ENCODE data around the gene MRO. TPM values are rescaled to one million over a fixed set of nuclear protein-coding genes. Genes with fewer than 3 reads are reported as not detected.

Gene MRO
- total RNA-seq, 1 donor from 2014 or later, result 0.18 TPM

- TF ChIP-seq EZH2 (IDR thresholded peaks at IDR 0.05; ENCODE audit: insufficient read depth, low read length) (no peak), CTCF (IDR thresholded peaks at IDR 0.05; ENCODE audit: insufficient read depth, low read depth, low read length) (no peak)
- H3K9ac ChIP-seq (ENCODE audit: low read length), result no peak overlapping the region
- H3K9me3 ChIP-seq (ENCODE audit: insufficient read depth, low read depth, low read length), result no peaks in the 10 kb centered on the region
- no peaks in the 10 kb centered on the region for H3K27me3 ChIP-seq (ENCODE audit: insufficient read depth, low read length)
- H3K4me3 ChIP-seq (ENCODE audit: insufficient read depth, low read depth, low read length), result no peak overlapping the region
- no peaks in the 10 kb centered on the region for H3K9me3 Mint-ChIP-seq (ENCODE audit: unreplicated experiment)
- DNase-seq (ENCODE audit: low read depth), result peak; percentile 25
- H3K79me2 ChIP-seq (ENCODE audit: insufficient read depth, low read length), result no peaks in the 10 kb centered on the region
- H3K4me2 ChIP-seq (ENCODE audit: low read length), result no peak overlapping the region
- H3K27ac Mint-ChIP-seq (ENCODE audit: unreplicated experiment), result no peak overlapping the region
- no peaks in the 10 kb centered on the region for H4K20me1 ChIP-seq (ENCODE audit: insufficient read depth, low read length)
- H3K36me3 Mint-ChIP-seq (ENCODE audit: low read depth, unreplicated experiment), result no peaks in the 10 kb centered on the region
- H3K36me3 ChIP-seq (ENCODE audit: insufficient read depth, low read length), result no peaks in the 10 kb centered on the region
- H3K27ac ChIP-seq (ENCODE audit: low read depth, low read length), result no peak overlapping the region
- FAIRE-seq, result no peak
- no peaks in the 10 kb centered on the region for H3K4me1 Mint-ChIP-seq (ENCODE audit: low read depth, unreplicated experiment)
- H2AFZ ChIP-seq (ENCODE audit: low read depth, low read length), result no peak overlapping the region
- H3K4me1 ChIP-seq (ENCODE audit: insufficient read depth, low read length), result peaks cover 11% of the 10 kb centered on the region
- H3K4me3 Mint-ChIP-seq (ENCODE audit: unreplicated experiment), result no peak overlapping the region
- H3K27me3 Mint-ChIP-seq (ENCODE audit: low read depth, unreplicated experiment), result no peaks in the 10 kb centered on the region
These were observed 3.2 kb downstream of the MRO start for GRCh38 chr18:50816419-50817166.

GRCh38 chr18:50814395-50814794 is 5.4 kb downstream of the MRO start:
- Mint-ChIP-seq H3K36me3 (ENCODE audit: low read depth, unreplicated experiment) (no peaks in the 10 kb centered on the region), H3K27ac (ENCODE audit: unreplicated experiment) (no peak overlapping the region), H3K27me3 (ENCODE audit: low read depth, unreplicated experiment) (no peaks in the 10 kb centered on the region), H3K4me1 (ENCODE audit: low read depth, unreplicated experiment) (no peaks in the 10 kb centered on the region), H3K9me3 (ENCODE audit: unreplicated experiment) (no peaks in the 10 kb centered on the region), H3K4me3 (ENCODE audit: unreplicated experiment) (no peak overlapping the region)
- H4K20me1 ChIP-seq (ENCODE audit: insufficient read depth, low read length), result no peaks in the 10 kb centered on the region
- no peaks in the 10 kb centered on the region for H3K79me2 ChIP-seq (ENCODE audit: insufficient read depth, low read length)
- no peak overlapping the region for H2AFZ ChIP-seq (ENCODE audit: low read depth, low read length)
- no peak overlapping the region for H3K4me3 ChIP-seq (ENCODE audit: insufficient read depth, low read depth, low read length)
- no peaks in the 10 kb centered on the region for H3K9me3 ChIP-seq (ENCODE audit: insufficient read depth, low read depth, low read length)
- H3K36me3 ChIP-seq (ENCODE audit: insufficient read depth, low read length), result no peaks in the 10 kb centered on the region
- H3K4me1 ChIP-seq (ENCODE audit: insufficient read depth, low read length), result peaks cover 3% of the 10 kb centered on the region
- DNase-seq (ENCODE audit: low read depth) (no peak), FAIRE-seq (no peak)
- TF ChIP-seq CTCF (IDR thresholded peaks at IDR 0.05; ENCODE audit: insufficient read depth, low read depth, low read length) (no peak), EZH2 (IDR thresholded peaks at IDR 0.05; ENCODE audit: insufficient read depth, low read length) (no peak)
- no peak overlapping the region for H3K9ac ChIP-seq (ENCODE audit: low read length)
- no peak overlapping the region for H3K4me2 ChIP-seq (ENCODE audit: low read length)
- H3K27ac ChIP-seq (ENCODE audit: low read depth, low read length), result no peak overlapping the region
- H3K27me3 ChIP-seq (ENCODE audit: insufficient read depth, low read length), result no peaks in the 10 kb centered on the region

- H3K9ac ChIP-seq (ENCODE audit: low read length), result no peak overlapping the region
- H3K79me2 ChIP-seq (ENCODE audit: insufficient read depth, low read length), result no peaks in the 10 kb centered on the region
- no peak overlapping the region for H3K27ac ChIP-seq (ENCODE audit: low read depth, low read length)
- H3K36me3 ChIP-seq (ENCODE audit: insufficient read depth, low read length), result no peaks in the 10 kb centered on the region
- no peak overlapping the region for H2AFZ ChIP-seq (ENCODE audit: low read depth, low read length)
- FAIRE-seq, result no peak
- Mint-ChIP-seq H3K27ac (ENCODE audit: unreplicated experiment) (no peak overlapping the region), H3K4me1 (ENCODE audit: low read depth, unreplicated experiment) (no peaks in the 10 kb centered on the region), H3K27me3 (ENCODE audit: low read depth, unreplicated experiment) (no peaks in the 10 kb centered on the region), H3K4me3 (ENCODE audit: unreplicated experiment) (no peak overlapping the region), H3K9me3 (ENCODE audit: unreplicated experiment) (no peaks in the 10 kb centered on the region), H3K36me3 (ENCODE audit: low read depth, unreplicated experiment) (no peaks in the 10 kb centered on the region)
- no peak overlapping the region for H3K4me3 ChIP-seq (ENCODE audit: insufficient read depth, low read depth, low read length)
- H3K4me2 ChIP-seq (ENCODE audit: low read length), result no peak overlapping the region
- no peaks in the 10 kb centered on the region for H3K27me3 ChIP-seq (ENCODE audit: insufficient read depth, low read length)
- no peaks in the 10 kb centered on the region for H3K4me1 ChIP-seq (ENCODE audit: insufficient read depth, low read length)
- TF ChIP-seq EZH2 (IDR thresholded peaks at IDR 0.05; ENCODE audit: insufficient read depth, low read length) (no peak), CTCF (IDR thresholded peaks at IDR 0.05; ENCODE audit: insufficient read depth, low read depth, low read length) (no peak)
- no peaks in the 10 kb centered on the region for H4K20me1 ChIP-seq (ENCODE audit: insufficient read depth, low read length)
- H3K9me3 ChIP-seq (ENCODE audit: insufficient read depth, low read depth, low read length), result no peaks in the 10 kb centered on the region
- no peak for DNase-seq (ENCODE audit: low read depth)
These were observed 6.5 kb downstream of the MRO start for GRCh38 chr18:50813353-50813752.

Measured in astrocyte (in vitro differentiated cells and primary cell).